Activated CD4-positive, CD25-positive, alpha-beta regulatory T cell treated with anti-CD3 and anti-CD28 coated beads, Interleukin-2, amount 50 U/mL, for 72 hours (primary cell): Measurements from ENCODE around the gene TAGAP.

ENCODE experiments used
- DNase-seq: peaks from one replicate; pipeline ENCODE4 v3.0.0; 2021

Gene TAGAP

DNA sequence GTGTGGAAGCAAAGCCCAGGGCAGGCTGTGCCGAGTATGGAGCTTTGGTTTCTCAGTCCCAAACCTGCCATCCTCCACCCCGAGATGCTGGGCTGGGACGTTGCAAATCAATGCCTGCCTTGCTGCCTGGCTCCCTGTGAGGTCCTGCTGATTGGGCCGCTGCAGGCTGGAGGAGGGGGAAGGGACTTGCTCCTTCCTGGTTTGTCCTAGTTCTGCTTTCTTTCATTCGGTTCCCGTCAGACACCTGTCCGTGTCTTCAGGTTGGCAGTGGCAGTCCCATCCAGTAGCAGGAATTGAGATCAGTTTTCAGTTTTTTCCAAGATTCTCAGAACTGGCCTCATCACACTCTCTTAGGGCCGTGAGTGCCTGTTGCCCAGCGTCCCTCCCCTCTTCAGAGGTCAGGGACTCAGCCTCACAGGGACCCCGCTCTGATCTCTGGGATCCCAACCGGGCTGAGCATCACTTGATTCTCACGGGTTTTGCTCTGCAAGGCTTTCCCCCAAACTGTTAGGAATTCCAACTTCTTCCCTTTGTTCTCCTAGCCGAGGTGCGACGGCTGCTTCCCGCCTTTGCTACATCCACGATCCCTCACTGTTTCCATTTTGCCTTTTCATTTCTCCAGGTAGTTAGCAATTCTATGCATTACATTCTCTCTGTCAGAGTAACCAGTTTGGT is 24.2 kb upstream of the TAGAP start:
- DNase-seq, result no peak

- no peak for DNase-seq
Observed at GRCh38 chr6:159067334-159067733, 22.5 kb upstream of the TAGAP start.

DNA sequence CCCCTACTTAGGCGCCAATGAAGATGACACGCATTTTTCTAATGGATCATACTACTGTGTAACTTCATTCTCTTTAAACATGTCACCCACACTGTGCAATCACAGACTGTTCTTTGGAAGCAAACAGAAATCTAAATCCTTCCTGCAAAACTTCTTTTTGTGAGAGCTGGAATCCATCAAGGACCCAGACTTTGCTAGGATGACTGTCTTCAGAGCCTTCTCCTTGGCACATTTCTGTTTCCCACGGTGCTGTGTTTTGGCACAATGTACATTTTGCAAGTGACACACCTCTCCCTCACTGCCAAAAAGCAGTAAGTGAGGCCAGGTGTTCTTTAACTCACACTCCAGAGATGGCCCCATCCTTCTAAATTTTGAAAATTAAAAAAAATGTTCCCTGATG is 21.7 kb upstream of the TAGAP start:
- DNase-seq, result no peak

DNA sequence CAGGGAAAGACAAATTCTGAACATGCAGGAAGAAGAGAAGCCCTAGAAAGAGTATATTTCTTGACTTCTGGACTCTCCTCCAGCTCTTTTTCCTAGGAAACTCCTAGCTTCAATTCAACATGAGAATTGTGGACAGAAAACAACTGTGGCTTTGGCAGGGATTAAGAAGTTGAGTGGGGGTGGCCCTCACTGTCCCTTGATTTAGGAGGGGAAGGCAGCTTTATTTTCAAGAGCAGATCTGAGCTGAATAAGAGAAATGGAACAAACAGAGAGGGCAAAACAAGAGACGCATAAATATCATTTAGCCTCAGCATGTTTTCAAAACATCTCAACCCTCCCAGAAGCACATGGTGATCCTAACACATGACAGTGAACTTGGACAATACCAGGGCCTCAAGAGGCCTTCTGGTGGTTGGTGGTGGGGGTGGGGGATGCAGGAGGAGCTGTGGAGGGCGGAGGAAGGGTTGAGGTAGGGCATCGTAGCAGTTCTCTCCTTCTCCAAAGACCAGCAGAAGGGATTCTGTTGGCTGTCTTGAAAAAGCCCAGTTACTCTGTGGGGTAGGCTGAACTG is 21.1 kb upstream of the TAGAP start:
- no peak for DNase-seq

DNA sequence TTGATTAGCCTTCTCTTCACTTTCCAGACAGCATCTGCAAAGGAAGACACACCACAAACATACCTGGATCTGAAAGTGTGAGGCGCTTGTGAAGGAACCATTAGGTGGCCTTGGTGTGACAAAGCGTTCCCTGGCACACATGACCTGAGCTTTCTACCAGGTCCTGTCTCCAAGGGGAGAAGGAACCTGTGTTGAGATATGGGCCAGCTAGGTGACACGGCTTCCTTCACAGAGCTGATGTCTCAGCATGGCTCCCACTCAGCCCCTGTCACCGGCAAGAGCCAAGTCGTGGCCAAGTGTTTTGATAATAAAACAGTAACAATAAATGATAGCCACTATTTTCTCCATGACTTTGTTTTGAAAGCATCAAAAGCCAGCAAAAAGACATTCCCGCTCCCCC is 20.3 kb upstream of the TAGAP start:
- DNase-seq, result no peak

DNA sequence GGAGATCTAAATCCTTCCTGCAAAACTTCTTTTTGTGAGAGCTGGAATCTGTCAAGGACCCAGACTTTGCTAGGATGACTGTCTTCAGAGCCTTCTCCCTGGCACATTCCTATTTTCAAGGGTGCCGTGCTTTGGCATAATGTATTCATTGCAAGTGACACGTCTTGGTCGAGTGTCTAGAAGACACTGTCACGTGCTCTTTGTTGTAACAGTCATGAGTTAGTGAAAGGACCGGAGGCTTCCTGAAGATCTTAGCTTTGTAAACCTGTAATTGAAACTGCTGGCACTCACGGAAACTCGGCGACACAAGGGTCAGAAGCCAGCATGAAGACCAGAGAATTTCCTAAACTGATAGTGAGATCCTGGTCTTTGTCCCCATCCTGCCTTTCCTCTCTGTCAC is 19.7 kb upstream of the TAGAP start:
- no peak for DNase-seq

DNA sequence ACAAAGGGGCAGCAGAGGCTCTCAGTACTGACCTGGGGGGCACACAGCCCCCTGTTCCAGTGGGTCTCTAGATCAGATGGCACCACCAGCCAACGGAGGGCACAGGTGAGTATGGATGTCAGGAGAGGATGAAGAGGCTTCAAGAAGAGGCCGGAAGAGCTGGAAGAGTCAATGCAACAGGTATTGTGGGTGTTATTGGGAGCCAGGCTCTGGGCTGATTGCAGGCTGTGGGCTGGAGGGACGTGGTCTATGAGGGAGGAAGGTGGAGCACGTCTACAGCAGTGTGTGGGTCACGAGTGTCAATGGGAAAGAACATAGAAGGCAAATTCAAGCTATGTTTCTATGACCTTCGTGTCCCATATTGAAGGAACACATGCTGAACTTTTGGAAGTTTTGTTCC is 18.8 kb upstream of the TAGAP start:
- no peak for DNase-seq

DNA sequence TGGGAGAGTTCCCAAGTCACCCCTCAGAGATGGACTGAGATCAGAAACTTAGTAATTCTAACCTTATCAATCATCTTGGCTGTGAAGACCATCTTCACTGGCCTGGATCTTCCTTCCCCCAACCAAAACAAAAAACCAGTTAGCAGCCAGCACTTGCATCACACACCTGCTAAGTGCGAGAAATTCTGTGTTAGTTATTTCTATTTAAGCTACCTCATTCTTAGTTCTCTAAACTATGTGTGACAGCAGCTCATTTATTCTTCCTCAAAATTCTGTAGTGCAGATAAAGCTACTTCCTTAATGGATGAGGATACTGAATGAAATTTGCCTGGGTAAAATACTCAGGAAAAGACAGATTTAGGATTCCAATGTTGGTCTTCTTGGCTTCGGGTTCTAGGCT is 18.2 kb upstream of the TAGAP start:
- no peak for DNase-seq

- DNase-seq, result no peak
Observed at GRCh38 chr6:159062564-159062945, 17.8 kb upstream of the TAGAP start.

GRCh38 chr6:159061805-159062563 is 17.2 kb upstream of the TAGAP start:
- DNase-seq, result no peak

DNA sequence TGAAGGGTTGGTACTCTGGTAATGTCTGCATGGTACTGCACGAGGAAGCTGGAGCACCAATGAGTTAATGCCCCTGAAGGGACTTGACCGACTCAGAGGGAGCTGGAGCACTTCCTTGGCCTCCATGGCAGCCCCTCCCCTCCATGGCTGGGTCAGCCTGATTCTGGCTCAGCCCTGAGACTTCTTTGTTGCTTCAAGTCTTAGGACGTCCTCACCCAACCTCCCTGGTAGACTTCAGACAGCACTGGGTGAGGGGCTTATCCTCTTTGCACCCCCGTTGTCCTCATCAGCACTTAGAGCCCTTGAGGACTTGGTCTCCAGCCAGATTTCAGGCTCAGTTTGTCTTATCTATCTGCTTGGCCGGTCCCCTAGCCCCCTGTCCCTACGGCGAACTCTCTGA is 16.4 kb upstream of the TAGAP start:
- DNase-seq, result no peak

GRCh38 chr6:159059885-159060506 is 15.2 kb upstream of the TAGAP start:
- no peak for DNase-seq

DNA sequence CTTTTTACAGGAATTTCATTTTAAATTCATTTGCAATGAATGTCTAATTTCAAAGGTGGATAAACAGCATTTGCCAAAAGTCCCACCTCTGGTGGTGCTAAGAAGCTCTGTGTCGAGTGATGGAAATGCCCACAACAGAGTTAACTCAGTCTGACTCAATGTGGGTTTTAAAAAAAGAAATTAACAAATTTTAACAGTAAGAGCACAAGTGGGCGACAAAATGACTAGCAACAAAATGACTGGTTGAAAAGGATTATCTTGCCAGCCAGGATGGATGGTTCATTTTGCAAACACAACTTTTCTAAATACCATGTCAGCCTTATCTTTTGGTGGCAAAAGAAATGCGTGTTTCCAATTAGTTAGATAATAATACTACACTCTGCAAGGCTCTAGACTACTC is 14.3 kb upstream of the TAGAP start:
- no peak for DNase-seq

GRCh38 chr6:159056899-159057298 is 12.1 kb upstream of the TAGAP start:
- DNase-seq, result no peak

DNA sequence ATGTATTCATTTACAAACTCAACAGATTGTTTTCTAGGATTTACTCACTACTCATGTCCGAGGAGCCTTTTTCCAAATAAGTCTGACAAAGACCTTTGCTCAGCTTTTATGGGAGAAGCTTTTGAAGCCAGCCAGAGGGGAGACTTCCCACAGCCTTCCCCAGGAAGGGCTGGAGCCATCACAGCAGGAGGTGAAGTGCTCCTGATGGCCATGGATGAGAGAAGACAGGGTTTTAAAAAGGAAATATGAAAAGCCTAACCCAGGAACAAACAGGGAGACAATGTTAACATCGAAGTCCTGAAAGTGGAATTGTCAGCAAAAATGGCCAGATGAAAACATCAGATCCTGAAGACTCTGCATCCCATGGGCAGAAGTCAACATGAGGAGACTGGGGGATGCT is 11.6 kb upstream of the TAGAP start:
- DNase-seq, result no peak

GRCh38 chr6:159056003-159056402 is 11.2 kb upstream of the TAGAP start:
- no peak for DNase-seq

DNA sequence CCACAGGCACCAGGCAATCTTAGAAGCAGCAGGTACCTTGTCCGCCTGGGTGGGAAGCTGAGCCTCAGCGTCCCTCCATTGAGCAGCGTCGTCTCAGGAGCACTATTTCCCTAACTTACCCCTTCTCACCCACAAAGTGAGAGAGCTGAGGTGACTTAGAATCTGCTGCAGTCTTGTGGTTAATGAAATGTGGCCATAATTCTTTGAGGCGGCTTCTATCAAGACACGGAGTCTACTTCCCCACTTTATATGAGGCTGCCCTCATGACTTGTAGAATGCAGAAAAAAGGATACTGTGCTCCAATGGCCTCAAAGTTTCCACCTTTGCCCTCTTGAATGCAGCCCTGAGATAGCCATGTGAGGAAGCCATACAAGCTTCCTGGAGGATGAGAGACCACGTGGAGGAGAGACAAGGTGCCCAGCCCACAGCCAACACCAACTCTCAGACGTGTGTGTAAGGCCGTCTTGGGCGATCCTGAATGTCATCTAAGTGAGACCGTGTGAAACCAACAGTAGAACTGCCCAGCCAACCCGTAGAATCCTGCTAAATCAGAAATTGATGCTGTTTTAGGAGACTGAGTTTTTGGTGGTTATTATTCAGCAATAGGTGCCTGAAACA is 9.1 kb upstream of the TAGAP start:
- DNase-seq, result no peak

DNA sequence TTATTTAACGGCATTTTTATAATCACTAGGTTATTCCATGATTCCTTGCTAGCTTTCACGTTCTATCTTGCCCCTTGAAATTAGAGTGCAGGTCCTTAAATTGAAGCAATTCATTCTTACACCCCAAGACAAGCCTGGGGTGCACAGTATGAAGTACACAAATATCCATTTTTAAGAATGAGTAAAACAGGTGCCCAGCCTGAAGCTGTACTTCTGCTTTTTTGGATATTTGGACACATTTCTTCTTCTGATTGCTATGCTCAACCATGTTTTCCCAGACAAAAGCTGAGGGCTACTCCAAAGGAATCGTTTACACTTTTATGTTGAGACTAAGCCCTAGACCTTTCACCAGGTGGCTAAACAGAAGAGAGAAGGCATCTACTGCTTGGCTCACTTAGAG is 7.9 kb upstream of the TAGAP start:
- no peak for DNase-seq

- DNase-seq, result no peak
Observed at GRCh38 chr6:159047891-159048685, 3.3 kb upstream of the TAGAP start.

GRCh38 chr6:159045801-159046200 is 1.0 kb upstream of the TAGAP start:
- no peak for DNase-seq

DNA sequence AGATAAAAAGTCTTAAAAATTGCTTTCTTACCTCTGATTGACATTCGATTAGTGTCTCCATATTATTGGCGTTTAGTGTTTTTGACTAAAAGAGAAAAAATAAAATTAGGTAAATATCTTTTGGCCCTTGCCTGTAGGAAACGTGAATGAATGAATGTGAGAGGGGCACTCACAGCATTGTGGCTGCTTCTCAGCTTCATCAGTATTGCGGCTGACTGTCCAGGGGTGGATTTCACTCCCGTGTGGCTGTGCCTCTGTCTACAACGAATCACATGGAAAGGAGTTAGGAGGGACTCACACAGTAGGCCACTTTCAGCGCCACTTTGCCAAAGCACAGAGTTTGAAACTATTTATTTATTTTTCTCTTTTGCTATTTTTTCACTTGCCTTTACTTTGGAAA is 844 bp downstream of the TAGAP start:
- DNase-seq, result no peak

DNA sequence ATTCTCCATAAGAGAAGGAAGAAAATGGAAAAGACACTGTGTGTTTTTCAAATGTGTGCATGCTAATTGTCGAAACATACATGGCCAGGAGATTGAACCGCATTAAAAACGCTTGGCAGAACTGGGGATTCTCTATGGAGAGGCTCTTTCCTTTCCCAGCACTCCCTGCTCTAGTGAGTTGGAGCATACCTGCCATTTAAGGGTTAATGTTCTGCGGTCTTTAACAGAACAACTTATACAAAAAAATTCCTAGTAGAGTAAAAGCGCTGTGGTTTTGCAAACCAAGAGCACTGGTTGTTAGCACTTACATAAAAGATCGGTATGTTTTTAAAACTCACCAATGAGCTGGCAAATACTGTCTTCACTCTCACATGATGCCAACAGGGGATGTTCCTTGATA is 1.5 kb downstream of the TAGAP start:
- DNase-seq, result no peak

- no peak for DNase-seq
Observed at GRCh38 chr6:159042826-159043181, 2.0 kb downstream of the TAGAP start.
